Upper lobe of left lung (tissue), 6 donors: ENCODE results near the gene FOXO6. TPM values are rescaled to one million over a fixed set of nuclear protein-coding genes. Genes with fewer than 3 reads are reported as not detected.

ENCODE experiments used
- ATAC-seq, 2 donors: fragments of 200-7000 bp; cut with Tn5 transposase; one replicate each; pipeline ENCODE4 v1.9.1; 2022; ENCODE audit warnings: mild to moderate bottlenecking in 2 of 2, moderate library complexity in 2 of 2; ENCODE audit not compliant: low FRiP score in 2 of 2
- DNase-seq, 2 donors: peaks; one replicate each; pipeline ENCODE4 v3.0.0-alpha.2; 2019 to 2020
- H3K27ac ChIP-seq, 4 donors: fragments of 200-600 bp; sonication (generic); one replicate each; pipeline ENCODE4 v1.5.1; 2016 to 2019
- H3K27me3 ChIP-seq, 4 donors: fragments of 200-600 bp; sonication (generic); one replicate each; pipeline ENCODE4 v1.5.1; 2017 to 2019
- H3K36me3 ChIP-seq, 4 donors: fragments of 200-600 bp; sonication (generic); one replicate each; pipeline ENCODE4 v1.5.1; 2016 to 2019
- H3K4me1 ChIP-seq, 4 donors: fragments of 200-600 bp; sonication (generic); one replicate each; pipeline ENCODE4 v1.5.1; 2018 to 2019
- H3K4me3 ChIP-seq, 4 donors: fragments of 200-600 bp; sonication (generic); one replicate each; pipeline ENCODE4 v1.5.1; 2017 to 2019; ENCODE audit warnings: mild to moderate bottlenecking in 2 of 4, moderate library complexity in 1 of 4
- H3K9me3 ChIP-seq, 4 donors: fragments of 200-600 bp; sonication (generic); one replicate each; pipeline ENCODE4 v1.5.1; 2018 to 2019
- EP300 ChIP-seq, 4 donors: sonication (generic); formaldehyde crosslinking; IDR thresholded peaks; one replicate each; pipeline ENCODE4 v1.5.1; 2017; ENCODE audit warnings: antibody characterized with exemption in 4 of 4, control low read depth in 2 of 4
- POLR2A ChIP-seq, 4 donors: fragments of 450-650 bp; IDR thresholded peaks; one replicate each; pipeline ENCODE4 v1.5.1; 2016 to 2017; ENCODE audit warnings: antibody characterized with exemption in 4 of 4, mild to moderate bottlenecking in 2 of 4
- POLR2AphosphoS5 ChIP-seq, 2 donors: sonication (generic); formaldehyde crosslinking; IDR thresholded peaks; one replicate each; pipeline ENCODE4 v1.5.1; 2017; ENCODE audit warnings: antibody characterized with exemption in 2 of 2
- WGBS, 2 donors: methylation state at CpG; one replicate each; pipeline ENCODE4 v1.1.5; 2017 to 2018; 5-methylcytosine and 5-hydroxymethylcytosine counted together
- total RNA-seq, 6 donors: library from RNA; depleted of rRNA in 4 of 6; stranded (reverse); fragments of >200 nt in 4 of 6; gene quantifications; one replicate each; pipeline versions ENCODE4 v1.1.0 to v1.2.1, GENCODE V29; 2016 to 2021
- TF ChIP-seq, protein P1 (sequence below), 6 experiments: fragments of 450-650 bp in 4 of 6; fragments of 200-600 bp in 2 of 6; sonication (generic) in 2 of 6; IDR thresholded peaks; one replicate each; pipeline ENCODE4 v1.5.1; 2016 to 2019; ENCODE audit warnings: antibody characterized with exemption in 6 of 6
- donor health status: DM: no; HTN: no; CAD: no; lungs with moderate emphysema.
- donor health status: DM: no; HTN: yes; CAD: no; lungs with severe emphysema.

Gene FOXO6
- total RNA-seq, 6 donors from 2014 or later, result 0.31 to 1.2 (median 0.79) TPM

DNA sequence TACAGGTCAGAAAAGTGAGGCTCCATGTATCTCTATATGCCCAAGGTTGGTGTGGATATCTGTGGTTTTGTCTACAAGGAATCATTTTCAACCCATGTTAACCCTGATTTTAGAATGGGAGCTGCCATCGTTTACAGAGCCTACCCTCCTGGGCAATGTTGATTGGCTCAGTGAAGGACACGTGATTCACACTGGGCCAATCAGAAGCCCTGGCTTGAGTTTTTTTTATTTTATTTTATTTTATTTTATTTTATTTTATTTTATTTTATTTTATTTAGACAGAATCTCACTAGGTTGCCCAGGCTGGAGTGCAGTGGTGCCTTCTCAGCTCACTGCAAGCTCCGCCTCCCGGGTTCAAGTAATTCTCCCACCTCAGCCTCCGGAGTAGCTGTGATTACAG lies 35.8 kb downstream of the FOXO6 start:
- Histone ChIP-seq H3K4me3 (no peak overlapping the region), H3K27ac (no peak overlapping the region), H3K27me3 (no peaks in the 10 kb centered on the region), H3K9me3 (no peaks in the 10 kb centered on the region), H3K36me3 (no peaks in the 10 kb centered on the region), H3K4me1 (no peaks in the 10 kb centered on the region)
- TF ChIP-seq, protein P1, sequence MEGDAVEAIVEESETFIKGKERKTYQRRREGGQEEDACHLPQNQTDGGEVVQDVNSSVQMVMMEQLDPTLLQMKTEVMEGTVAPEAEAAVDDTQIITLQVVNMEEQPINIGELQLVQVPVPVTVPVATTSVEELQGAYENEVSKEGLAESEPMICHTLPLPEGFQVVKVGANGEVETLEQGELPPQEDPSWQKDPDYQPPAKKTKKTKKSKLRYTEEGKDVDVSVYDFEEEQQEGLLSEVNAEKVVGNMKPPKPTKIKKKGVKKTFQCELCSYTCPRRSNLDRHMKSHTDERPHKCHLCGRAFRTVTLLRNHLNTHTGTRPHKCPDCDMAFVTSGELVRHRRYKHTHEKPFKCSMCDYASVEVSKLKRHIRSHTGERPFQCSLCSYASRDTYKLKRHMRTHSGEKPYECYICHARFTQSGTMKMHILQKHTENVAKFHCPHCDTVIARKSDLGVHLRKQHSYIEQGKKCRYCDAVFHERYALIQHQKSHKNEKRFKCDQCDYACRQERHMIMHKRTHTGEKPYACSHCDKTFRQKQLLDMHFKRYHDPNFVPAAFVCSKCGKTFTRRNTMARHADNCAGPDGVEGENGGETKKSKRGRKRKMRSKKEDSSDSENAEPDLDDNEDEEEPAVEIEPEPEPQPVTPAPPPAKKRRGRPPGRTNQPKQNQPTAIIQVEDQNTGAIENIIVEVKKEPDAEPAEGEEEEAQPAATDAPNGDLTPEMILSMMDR (IDR thresholded peaks at IDR 0.05), result no peak
- TF ChIP-seq EP300 (IDR thresholded peaks at IDR 0.05), result no peak
- no peak for TF ChIP-seq POLR2AphosphoS5 (IDR thresholded peaks at IDR 0.05)
- TF ChIP-seq POLR2A (IDR thresholded peaks at IDR 0.05), result no peak
- DNase-seq (no peak), ATAC-seq (no peak)
- WGBS, 2 donors, result 78 to 81% methylated on average over 5 of the region's 5 CpGs

DNA sequence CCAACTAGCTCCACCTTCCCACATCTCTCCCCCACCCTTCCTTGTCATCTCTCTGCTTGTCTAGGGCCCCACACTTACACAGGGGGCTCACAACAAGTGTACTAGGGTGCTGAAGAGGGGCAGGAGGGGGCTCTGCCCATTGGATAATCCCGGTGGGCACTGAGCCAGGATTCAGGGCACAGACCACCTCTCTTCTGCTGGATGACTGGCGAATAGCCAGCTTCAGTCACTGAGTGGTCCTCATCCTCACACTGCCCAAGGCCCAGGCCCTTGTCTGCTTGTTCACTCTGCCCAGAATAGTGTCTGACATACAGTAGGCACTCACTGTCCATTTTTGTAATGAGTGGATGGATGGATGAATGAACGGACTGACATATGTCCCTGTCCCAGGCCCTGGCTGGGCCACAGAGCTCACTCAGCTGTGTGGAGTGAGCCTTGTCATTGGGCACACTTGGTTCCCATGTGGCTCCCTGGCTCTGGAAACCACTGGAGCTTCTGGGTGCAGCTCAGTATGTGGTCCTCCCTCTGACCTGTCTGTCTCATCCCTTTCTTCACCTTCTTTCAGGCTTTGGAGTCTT lies 36.6 kb downstream of the FOXO6 start:
- Histone ChIP-seq H3K4me3 (no peak overlapping the region), H3K27me3 (no peaks in the 10 kb centered on the region), H3K9me3 (no peaks in the 10 kb centered on the region), H3K27ac (no peak overlapping the region), H3K4me1 (no peaks in the 10 kb centered on the region), H3K36me3 (no peaks in the 10 kb centered on the region)
- WGBS, 2 donors, result 67 to 89% methylated on average over 3 of the region's 3 CpGs
- no peak for ATAC-seq
- DNase-seq, result no peak
- TF ChIP-seq, protein P1 (IDR thresholded peaks at IDR 0.05), result no peak

DNA sequence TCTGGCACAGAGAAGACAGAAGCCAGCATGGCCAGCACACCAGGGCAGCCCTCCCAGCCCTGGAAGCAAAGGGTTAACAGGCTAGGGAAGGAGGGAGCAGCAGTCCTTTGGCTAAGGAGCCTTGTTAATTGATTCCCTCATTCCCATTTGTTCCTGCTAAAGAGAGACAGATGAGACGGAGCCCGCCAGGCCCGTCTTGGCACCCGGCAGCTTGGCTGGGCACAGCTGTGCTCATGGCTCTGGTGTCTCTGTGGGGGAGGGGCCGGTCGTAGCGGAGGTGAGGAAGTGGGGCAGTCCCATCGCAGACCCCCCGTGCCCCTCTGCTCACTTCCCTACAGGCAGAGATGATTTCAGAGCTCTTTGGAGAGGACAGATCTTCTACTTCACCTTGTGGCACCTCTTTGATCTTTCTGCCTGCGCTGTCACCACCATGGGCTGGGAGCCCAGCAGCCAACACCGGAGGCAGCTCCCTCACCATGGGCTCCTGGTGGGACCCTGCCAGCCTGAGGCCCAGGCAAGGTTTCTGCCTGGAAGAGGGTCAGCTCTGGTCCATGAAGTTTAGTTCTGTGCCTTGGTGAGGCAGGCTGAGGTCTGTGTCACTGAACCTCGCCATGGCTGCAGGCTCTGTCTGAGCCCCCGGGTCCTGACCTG lies 38.0 kb downstream of the FOXO6 start:
- no peak for DNase-seq
- TF ChIP-seq POLR2A (IDR thresholded peaks at IDR 0.05) (no peak), POLR2AphosphoS5 (IDR thresholded peaks at IDR 0.05) (no peak), EP300 (IDR thresholded peaks at IDR 0.05) (no peak)
- TF ChIP-seq, protein P1 (IDR thresholded peaks at IDR 0.05), result no peak
- WGBS, 2 donors, result 60 to 65% methylated on average over 13 of the region's 13 CpGs
- Histone ChIP-seq H3K9me3 (no peaks in the 10 kb centered on the region), H3K4me1 (peaks cover 0 to 4% (median 0%) of the 10 kb centered on the region in 4 donors), H3K27ac (no peak overlapping the region), H3K4me3 (no peak overlapping the region), H3K27me3 (no peaks in the 10 kb centered on the region), H3K36me3 (no peaks in the 10 kb centered on the region)
- ATAC-seq, result no peak

DNA sequence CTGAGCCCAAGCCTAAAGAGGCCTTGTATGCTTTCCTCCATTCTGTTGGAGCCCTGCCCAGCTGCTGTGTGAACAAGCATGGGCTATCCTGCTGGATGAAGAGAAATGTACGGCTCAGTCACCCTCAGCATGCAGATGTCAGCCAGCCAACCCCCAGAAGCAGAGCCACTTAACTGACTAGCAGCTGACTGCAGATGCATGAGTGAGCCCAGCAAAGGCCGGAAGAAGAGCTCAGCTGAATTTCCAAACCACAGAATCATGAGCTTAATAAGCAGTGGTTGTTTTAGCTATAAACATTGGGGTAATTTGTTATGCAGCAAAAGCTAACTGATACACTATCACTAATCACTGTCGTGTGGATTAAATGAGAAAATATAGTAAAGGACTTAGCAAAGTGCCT lies 39.0 kb downstream of the FOXO6 start:
- DNase-seq (no peak), ATAC-seq (no peak)
- TF ChIP-seq POLR2AphosphoS5 (IDR thresholded peaks at IDR 0.05), result no peak
- no peak for TF ChIP-seq EP300 (IDR thresholded peaks at IDR 0.05)
- TF ChIP-seq, protein P1 (IDR thresholded peaks at IDR 0.05), result no peak
- TF ChIP-seq POLR2A (IDR thresholded peaks at IDR 0.05), result no peak
- no peak overlapping the region for H3K4me3 ChIP-seq
- no peaks in the 10 kb centered on the region for H3K27me3 ChIP-seq
- H3K36me3 ChIP-seq, result no peaks in the 10 kb centered on the region
- peaks cover 0 to 12% (median 4%) of the 10 kb centered on the region in 4 donors for H3K4me1 ChIP-seq
- no peak overlapping the region for H3K27ac ChIP-seq
- WGBS, 2 donors, result 73 to 75% methylated on average over 3 of the region's 3 CpGs
- no peaks in the 10 kb centered on the region for H3K9me3 ChIP-seq

DNA sequence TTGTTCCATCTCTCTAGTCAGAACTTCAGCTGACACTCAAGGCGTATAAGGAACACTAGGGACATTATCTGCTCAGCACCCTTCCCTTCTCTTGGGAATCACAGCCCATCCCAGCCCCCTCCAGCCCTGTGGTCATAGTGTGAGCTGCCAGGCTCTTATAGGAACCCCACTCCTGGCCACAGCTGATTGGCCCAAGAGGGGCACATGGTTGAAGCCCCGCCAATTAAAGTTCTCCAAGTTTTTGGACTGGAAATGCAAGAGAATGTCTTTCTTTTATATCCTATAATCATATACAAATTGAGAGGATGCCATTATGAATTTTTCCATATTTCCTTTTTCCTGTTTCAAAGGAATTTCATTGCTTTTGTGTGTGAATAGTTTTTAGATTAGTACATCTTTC lies 40.7 kb downstream of the FOXO6 start:
- WGBS, 2 donors, result 94% methylated on average over 2 of the region's 2 CpGs
- no peak for DNase-seq
- Histone ChIP-seq H3K9me3 (no peaks in the 10 kb centered on the region), H3K36me3 (no peaks in the 10 kb centered on the region), H3K4me3 (no peak overlapping the region), H3K4me1 (peaks cover 0 to 12% (median 4%) of the 10 kb centered on the region in 4 donors), H3K27me3 (no peaks in the 10 kb centered on the region), H3K27ac (no peak overlapping the region)
- ATAC-seq, result no peak
- TF ChIP-seq, protein P1 (IDR thresholded peaks at IDR 0.05), result no peak
- no peak for TF ChIP-seq POLR2A (IDR thresholded peaks at IDR 0.05)
- TF ChIP-seq EP300 (IDR thresholded peaks at IDR 0.05), result no peak
- no peak for TF ChIP-seq POLR2AphosphoS5 (IDR thresholded peaks at IDR 0.05)
